ENCODE measurements around the gene MTX3. TPM values are rescaled to one million over a fixed set of nuclear protein-coding genes. Genes with fewer than 3 reads are reported as not detected.

Gene MTX3
- total RNA-seq, 3 donors from 2014 or later (not counting 1 experiment from before 2014, with no cell fraction given) = 10.6 to 13.6 (median 10.9) TPM

- no peaks in the 10 kb centered on the region for H3K9me3 Mint-ChIP-seq
- TF ChIP-seq, protein P1, sequence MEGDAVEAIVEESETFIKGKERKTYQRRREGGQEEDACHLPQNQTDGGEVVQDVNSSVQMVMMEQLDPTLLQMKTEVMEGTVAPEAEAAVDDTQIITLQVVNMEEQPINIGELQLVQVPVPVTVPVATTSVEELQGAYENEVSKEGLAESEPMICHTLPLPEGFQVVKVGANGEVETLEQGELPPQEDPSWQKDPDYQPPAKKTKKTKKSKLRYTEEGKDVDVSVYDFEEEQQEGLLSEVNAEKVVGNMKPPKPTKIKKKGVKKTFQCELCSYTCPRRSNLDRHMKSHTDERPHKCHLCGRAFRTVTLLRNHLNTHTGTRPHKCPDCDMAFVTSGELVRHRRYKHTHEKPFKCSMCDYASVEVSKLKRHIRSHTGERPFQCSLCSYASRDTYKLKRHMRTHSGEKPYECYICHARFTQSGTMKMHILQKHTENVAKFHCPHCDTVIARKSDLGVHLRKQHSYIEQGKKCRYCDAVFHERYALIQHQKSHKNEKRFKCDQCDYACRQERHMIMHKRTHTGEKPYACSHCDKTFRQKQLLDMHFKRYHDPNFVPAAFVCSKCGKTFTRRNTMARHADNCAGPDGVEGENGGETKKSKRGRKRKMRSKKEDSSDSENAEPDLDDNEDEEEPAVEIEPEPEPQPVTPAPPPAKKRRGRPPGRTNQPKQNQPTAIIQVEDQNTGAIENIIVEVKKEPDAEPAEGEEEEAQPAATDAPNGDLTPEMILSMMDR (IDR thresholded peaks at IDR 0.05) = no peak
- no peak overlapping the region for H3K27ac Mint-ChIP-seq
- Histone ChIP-seq H3K4me1 (ENCODE audit: control insufficient read depth, insufficient read depth, low read length) (no peaks in the 10 kb centered on the region), H3K9me3 (ENCODE audit: control insufficient read depth, insufficient read depth, low read length) (no peaks in the 10 kb centered on the region), H3K27ac (ENCODE audit: low read length) (no peak overlapping the region), H3K4me3 (ENCODE audit: low read length) (no peak overlapping the region), H3K27me3 (ENCODE audit: control insufficient read depth, insufficient read depth, low read length) (no peaks in the 10 kb centered on the region), H3K36me3 (ENCODE audit: control insufficient read depth, insufficient read depth, low read length) (no peaks in the 10 kb centered on the region)
- DNase-seq = no peak
- intact Hi-C loops (cut with micrococcal nuclease) = no loop called here
- H3K4me3 Mint-ChIP-seq = no peak overlapping the region
- peaks cover 3 to 8% of the 10 kb centered on the region in 2 donors for H3K27me3 Mint-ChIP-seq (ENCODE audit: low read depth in 2 of 2)
- 87% methylated on average over 4 of the region's 4 CpGs for WGBS (ENCODE audit: insufficient coverage)
- no peak for ATAC-seq
- no peaks in the 10 kb centered on the region for H3K36me3 Mint-ChIP-seq
- no peaks in the 10 kb centered on the region for H3K4me1 Mint-ChIP-seq
Observed at GRCh38 chr5:79931866-79932265, 59.2 kb downstream of the MTX3 start.

DNA sequence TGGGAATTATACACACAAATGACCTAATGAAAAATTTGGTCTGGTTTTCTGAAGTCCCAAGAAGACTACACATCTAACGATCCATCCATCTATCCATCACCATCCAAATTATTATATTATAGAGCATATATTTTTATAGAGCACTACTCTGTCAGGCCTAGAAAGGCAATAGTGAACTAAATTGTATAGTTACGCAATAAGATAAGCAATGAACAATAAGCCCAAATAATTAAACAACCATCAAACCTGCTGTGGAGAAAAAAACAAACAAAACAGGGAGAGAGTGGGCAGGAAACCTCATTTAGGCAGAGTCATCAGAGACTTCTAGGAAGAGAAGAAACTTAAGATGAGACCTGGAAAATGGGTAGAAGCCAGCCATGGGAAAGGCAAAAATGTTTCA, 59.7 kb downstream of the MTX3 start:
- Histone ChIP-seq H3K27me3 (ENCODE audit: control insufficient read depth, insufficient read depth, low read length) (no peaks in the 10 kb centered on the region), H3K9me3 (ENCODE audit: control insufficient read depth, insufficient read depth, low read length) (no peaks in the 10 kb centered on the region), H3K27ac (ENCODE audit: low read length) (no peak overlapping the region), H3K4me3 (ENCODE audit: low read length) (no peak overlapping the region), H3K36me3 (ENCODE audit: control insufficient read depth, insufficient read depth, low read length) (no peaks in the 10 kb centered on the region), H3K4me1 (ENCODE audit: control insufficient read depth, insufficient read depth, low read length) (no peaks in the 10 kb centered on the region)
- DNase-seq = no peak
- WGBS (ENCODE audit: insufficient coverage) = no CpG with 5 or more reads among the region's 2 CpGs
- no peaks in the 10 kb centered on the region for H3K36me3 Mint-ChIP-seq
- TF ChIP-seq, protein P1 (IDR thresholded peaks at IDR 0.05) = no peak
- H3K27ac Mint-ChIP-seq = no peak overlapping the region
- no peaks in the 10 kb centered on the region for H3K9me3 Mint-ChIP-seq
- H3K4me3 Mint-ChIP-seq = no peak overlapping the region
- no peaks in the 10 kb centered on the region for H3K4me1 Mint-ChIP-seq
- peaks cover 3 to 8% of the 10 kb centered on the region in 2 donors for H3K27me3 Mint-ChIP-seq (ENCODE audit: low read depth in 2 of 2)
- no peak for ATAC-seq
- intact Hi-C loops (cut with micrococcal nuclease) = no loop called here

DNA sequence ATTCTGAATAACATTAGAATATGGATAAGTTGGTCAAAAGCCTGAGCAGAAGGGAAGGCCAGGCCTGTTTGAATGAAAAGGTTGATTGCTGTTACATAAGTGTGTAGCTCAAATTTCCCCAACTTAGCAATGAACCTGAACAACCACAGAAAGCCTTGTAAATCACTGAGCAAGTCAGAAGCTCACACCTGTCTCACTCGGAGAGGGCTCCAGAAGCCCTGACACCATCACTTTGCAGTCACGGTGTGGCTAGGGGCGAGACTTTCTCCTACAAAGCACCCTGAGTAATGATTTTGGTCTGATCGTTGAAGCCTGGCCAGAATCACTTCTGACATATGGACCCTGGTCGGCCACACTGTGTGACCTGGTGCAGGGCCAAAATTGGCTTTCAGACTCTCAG, 62.0 kb downstream of the MTX3 start:
- ATAC-seq (no peak), DNase-seq (no peak)
- WGBS (ENCODE audit: insufficient coverage) = 86% methylated on average over 5 of the region's 5 CpGs
- Histone ChIP-seq H3K4me3 (ENCODE audit: low read length) (no peak overlapping the region), H3K4me1 (ENCODE audit: control insufficient read depth, insufficient read depth, low read length) (no peaks in the 10 kb centered on the region), H3K27me3 (ENCODE audit: control insufficient read depth, insufficient read depth, low read length) (no peaks in the 10 kb centered on the region), H3K9me3 (ENCODE audit: control insufficient read depth, insufficient read depth, low read length) (no peaks in the 10 kb centered on the region), H3K36me3 (ENCODE audit: control insufficient read depth, insufficient read depth, low read length) (no peaks in the 10 kb centered on the region), H3K27ac (ENCODE audit: low read length) (no peak overlapping the region)
- Mint-ChIP-seq H3K27ac (no peak overlapping the region), H3K36me3 (no peaks in the 10 kb centered on the region), H3K9me3 (no peaks in the 10 kb centered on the region), H3K4me3 (no peak overlapping the region), H3K27me3 (ENCODE audit: low read depth in 2 of 2) (peaks cover 3 to 18% of the 10 kb centered on the region in 2 donors), H3K4me1 (no peaks in the 10 kb centered on the region)
- intact Hi-C loops (cut with micrococcal nuclease) = no loop called here
- TF ChIP-seq, protein P1 (IDR thresholded peaks at IDR 0.05) = no peak

Other genes with a start within 250 kb of the MTX3 start
- gene THBS4, start 44.1 kb upstream of the MTX3 start, total RNA-seq = under 1 TPM; 0.32 to 0.61 (median 0.48) TPM

Measured in natural killer cell (primary cell).